ENCODE data around the gene B4GALT6. TPM values are rescaled to one million over a fixed set of nuclear protein-coding genes. Genes with fewer than 3 reads are reported as not detected.

B4GALT6 gene
- total RNA-seq, 4 donors from 2014 or later = 1.8 to 3.4 (median 2.2) TPM

- no peak for DNase-seq (ENCODE audit: low spot score in 2 of 2)
- Histone ChIP-seq H3K27me3 (no peaks in the 10 kb centered on the region), H3K9me3 (no peaks in the 10 kb centered on the region), H3K27ac (no peak overlapping the region), H3K4me3 (no peak overlapping the region), H3K36me3 (no peaks in the 10 kb centered on the region), H3K4me1 (no peaks in the 10 kb centered on the region)
- no peak for TF ChIP-seq POLR2A (IDR thresholded peaks at IDR 0.05)
- no peak for TF ChIP-seq CTCF (IDR thresholded peaks at IDR 0.05)
- no peak for TF ChIP-seq EP300 (IDR thresholded peaks at IDR 0.05)
- no peak for TF ChIP-seq POLR2AphosphoS5 (IDR thresholded peaks at IDR 0.05)
- WGBS = 78% methylated on average over 3 of the region's 3 CpGs
These were observed 32.0 kb upstream of the B4GALT6 start for GRCh38 chr18:31716362-31716761.

- Histone ChIP-seq H3K4me3 (no peak overlapping the region), H3K27me3 (no peaks in the 10 kb centered on the region), H3K4me1 (no peaks in the 10 kb centered on the region), H3K27ac (no peak overlapping the region), H3K36me3 (no peaks in the 10 kb centered on the region), H3K9me3 (no peaks in the 10 kb centered on the region)
- TF ChIP-seq POLR2A (IDR thresholded peaks at IDR 0.05) = no peak
- TF ChIP-seq CTCF (IDR thresholded peaks at IDR 0.05) = no peak
- no peak for TF ChIP-seq EP300 (IDR thresholded peaks at IDR 0.05)
- TF ChIP-seq POLR2AphosphoS5 (IDR thresholded peaks at IDR 0.05) = no peak
- WGBS = 86% methylated on average over 3 of the region's 3 CpGs
- DNase-seq (ENCODE audit: low spot score in 2 of 2) = no peak
These were observed 27.2 kb upstream of the B4GALT6 start for GRCh38 chr18:31711365-31712172.

DNA sequence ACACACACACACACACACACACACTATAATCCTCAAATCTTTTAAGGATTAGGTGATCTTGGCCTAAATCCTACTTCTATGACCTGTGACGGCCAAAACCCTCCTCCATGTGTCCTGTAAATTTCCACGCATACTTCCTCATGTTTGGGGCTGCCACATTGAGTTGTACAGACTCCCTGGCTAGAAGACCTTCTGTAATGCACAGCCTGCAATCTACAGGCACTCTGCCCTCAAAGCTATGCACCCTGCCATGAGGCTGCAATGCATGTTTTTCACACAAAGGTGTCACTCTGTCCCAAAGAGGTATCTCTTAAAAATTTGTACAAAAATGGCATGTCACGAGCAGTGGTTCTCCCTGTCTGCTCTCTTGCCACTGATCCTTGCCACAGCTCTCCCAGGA is 26.4 kb upstream of the B4GALT6 start:
- no peaks in the 10 kb centered on the region for H3K9me3 ChIP-seq
- no peak overlapping the region for H3K4me3 ChIP-seq
- no peak for DNase-seq (ENCODE audit: low spot score in 2 of 2)
- H3K27ac ChIP-seq = no peak overlapping the region
- no peaks in the 10 kb centered on the region for H3K4me1 ChIP-seq
- TF ChIP-seq EP300 (IDR thresholded peaks at IDR 0.05) = no peak
- H3K36me3 ChIP-seq = no peaks in the 10 kb centered on the region
- WGBS = 70% methylated on average over 3 of the region's 3 CpGs
- H3K27me3 ChIP-seq = no peaks in the 10 kb centered on the region

DNA sequence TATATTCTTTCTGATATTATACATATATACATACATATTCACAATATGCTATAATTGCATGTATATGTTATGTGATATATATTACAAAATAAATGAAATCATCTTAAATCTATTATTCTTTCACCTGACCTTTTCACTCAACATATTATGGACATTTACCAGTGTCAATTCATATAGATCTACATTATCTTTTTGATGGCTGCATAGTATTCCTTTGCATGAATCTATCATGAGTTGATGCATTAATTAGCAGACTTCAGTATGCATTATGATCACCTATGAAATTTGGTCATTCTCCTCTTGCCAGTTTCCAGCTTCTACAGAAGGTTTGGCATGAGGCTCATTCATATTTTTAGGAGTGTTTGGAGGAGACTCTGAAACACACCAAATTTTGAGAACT is 23.4 kb upstream of the B4GALT6 start:
- H3K9me3 ChIP-seq = no peaks in the 10 kb centered on the region
- DNase-seq (ENCODE audit: low spot score in 2 of 2) = no peak
- H3K4me1 ChIP-seq = no peaks in the 10 kb centered on the region
- no peaks in the 10 kb centered on the region for H3K36me3 ChIP-seq
- TF ChIP-seq CTCF (IDR thresholded peaks at IDR 0.05) (no peak), EP300 (IDR thresholded peaks at IDR 0.05) (no peak), POLR2AphosphoS5 (IDR thresholded peaks at IDR 0.05) (no peak), POLR2A (IDR thresholded peaks at IDR 0.05) (no peak)
- no peaks in the 10 kb centered on the region for H3K27me3 ChIP-seq
- H3K27ac ChIP-seq = no peak overlapping the region
- H3K4me3 ChIP-seq = no peak overlapping the region

DNA sequence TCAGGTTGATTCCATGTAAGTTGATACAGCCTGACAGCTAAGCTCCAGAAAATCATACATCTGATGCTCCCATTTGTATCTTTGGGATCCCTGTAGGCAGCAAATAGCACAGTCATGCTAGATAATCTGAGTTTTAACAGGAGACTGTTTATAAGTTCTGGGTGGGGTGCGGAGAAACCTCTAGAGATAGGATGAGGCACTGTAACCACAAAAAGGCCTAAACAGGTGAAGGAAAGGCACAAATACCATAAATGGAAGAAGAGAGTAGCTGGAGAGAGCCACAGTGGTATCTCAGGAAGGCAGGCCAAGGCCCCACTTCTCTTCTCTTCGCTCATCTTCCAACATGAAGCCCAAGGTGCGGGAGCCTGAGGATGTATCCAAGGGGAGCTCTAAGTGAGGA is 18.1 kb upstream of the B4GALT6 start:
- no peak for TF ChIP-seq CTCF (IDR thresholded peaks at IDR 0.05)
- no peak for TF ChIP-seq POLR2AphosphoS5 (IDR thresholded peaks at IDR 0.05)
- TF ChIP-seq EP300 (IDR thresholded peaks at IDR 0.05) = no peak
- no peak for TF ChIP-seq POLR2A (IDR thresholded peaks at IDR 0.05)
- no peaks in the 10 kb centered on the region for H3K36me3 ChIP-seq
- no peak overlapping the region for H3K4me3 ChIP-seq
- H3K27me3 ChIP-seq = no peaks in the 10 kb centered on the region
- no peak for DNase-seq (ENCODE audit: low spot score in 2 of 2)
- H3K27ac ChIP-seq = no peak overlapping the region
- no peaks in the 10 kb centered on the region for H3K4me1 ChIP-seq
- 83% methylated on average over 3 of the region's 3 CpGs for WGBS
- H3K9me3 ChIP-seq = no peaks in the 10 kb centered on the region

Measured in suprapubic skin (tissue), 4 donors.